HG03342 (cell line): Measurements from ENCODE around the gene ADARB2.
"Not testable (repeated sequence)": the region's sequence is repeated elsewhere in the genome, so short reads cannot be mapped to it uniquely, and the experiment has no call there.

Experiments used
- ATAC-seq: cut with Tn5 transposase; IDR thresholded peaks from one replicate; pipeline ENCODE4 v1.9.1; 2021; ENCODE audit warnings: mild to moderate bottlenecking, moderate library complexity; ENCODE audit not compliant: unreplicated experiment

The ADARB2 gene

GRCh38 chr10:1402816-1403507 lies 334.4 kb downstream of the ADARB2 start:
- no peak for ATAC-seq

- ATAC-seq, result no peak
Observed at GRCh38 chr10:1402016-1402770, 335.1 kb downstream of the ADARB2 start.

GRCh38 chr10:1401071-1401965 lies 336.0 kb downstream of the ADARB2 start:
- ATAC-seq, result no peak

- no peak for ATAC-seq
Observed at GRCh38 chr10:1400101-1401070, 336.9 kb downstream of the ADARB2 start.

GRCh38 chr10:1399431-1400100 lies 337.8 kb downstream of the ADARB2 start:
- ATAC-seq, result no peak

GRCh38 chr10:1398626-1399410 lies 338.5 kb downstream of the ADARB2 start:
- ATAC-seq, result no peak

GRCh38 chr10:1398116-1398515 lies 339.2 kb downstream of the ADARB2 start:
- ATAC-seq, result not testable (repeated sequence)

GRCh38 chr10:1396297-1396635 lies 341.1 kb downstream of the ADARB2 start:
- ATAC-seq, result no peak

GRCh38 chr10:1395481-1396296 lies 341.6 kb downstream of the ADARB2 start:
- no peak for ATAC-seq

GRCh38 chr10:1395025-1395480 lies 342.3 kb downstream of the ADARB2 start:
- no peak for ATAC-seq

GRCh38 chr10:1394155-1394912 lies 343.0 kb downstream of the ADARB2 start:
- no peak for ATAC-seq

GRCh38 chr10:1393481-1393880 lies 343.8 kb downstream of the ADARB2 start:
- ATAC-seq, result no peak

GRCh38 chr10:1392127-1392526 lies 345.2 kb downstream of the ADARB2 start:
- ATAC-seq, result no peak

- no peak for ATAC-seq
Observed at GRCh38 chr10:1390200-1390599, 347.1 kb downstream of the ADARB2 start.

GRCh38 chr10:1384026-1384425 lies 353.3 kb downstream of the ADARB2 start:
- no peak for ATAC-seq

GRCh38 chr10:1382711-1383110 lies 354.6 kb downstream of the ADARB2 start:
- no peak for ATAC-seq

GRCh38 chr10:1381339-1381738 lies 356.0 kb downstream of the ADARB2 start:
- no peak for ATAC-seq
